HG02763 (cell line): ENCODE measurements around the gene MYO9B.

Source experiments
- ATAC-seq: cut with Tn5 transposase; IDR thresholded peaks from one replicate; pipeline ENCODE4 v1.9.1; 2021; ENCODE audit warnings: mild to moderate bottlenecking, moderate library complexity; ENCODE audit not compliant: unreplicated experiment

The MYO9B gene

DNA sequence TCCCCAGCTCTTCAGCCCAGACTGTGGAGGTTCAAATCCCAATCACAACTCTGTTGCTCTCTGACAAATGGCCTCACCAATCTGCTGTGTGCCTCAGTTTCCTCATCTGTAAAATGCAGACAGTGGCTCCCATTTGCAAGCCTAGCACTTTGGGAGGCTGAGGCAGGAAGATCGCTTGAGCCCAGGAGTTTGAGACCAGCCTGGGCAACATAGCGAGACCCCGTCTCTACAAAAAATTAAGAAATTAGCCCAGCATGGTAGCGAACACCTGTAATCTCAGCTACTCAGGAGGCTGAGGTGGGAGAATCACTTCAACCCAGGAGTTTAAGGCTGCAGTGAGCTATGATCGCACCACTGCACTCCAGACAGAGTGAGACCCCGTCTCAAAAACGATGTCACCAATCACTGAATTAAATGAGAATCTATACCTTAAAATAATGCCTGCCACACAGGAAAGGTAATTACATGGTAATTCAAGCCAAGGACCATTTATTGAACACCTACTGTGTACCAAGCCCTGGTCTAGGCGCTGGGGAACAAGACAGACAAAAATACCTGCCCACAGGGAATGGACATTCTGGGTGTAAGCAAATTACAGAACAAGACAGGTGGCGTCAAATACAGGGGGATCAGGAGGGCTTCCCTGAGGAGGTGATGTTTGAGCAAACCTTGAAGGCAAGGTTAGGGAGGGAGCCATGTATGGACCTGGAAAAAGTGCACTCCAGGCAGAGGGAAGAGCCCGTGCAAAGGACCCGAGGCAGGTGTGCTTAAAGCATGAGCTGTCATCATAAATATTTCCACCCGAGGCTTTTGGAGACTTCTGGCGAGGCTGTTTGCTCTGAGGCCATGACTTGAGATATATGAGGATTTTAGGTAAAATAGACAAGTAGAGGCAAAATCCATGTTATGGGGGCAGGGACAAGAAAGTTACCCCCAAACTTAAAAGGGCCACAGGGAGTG, 162.4 kb downstream of the MYO9B start:
- ATAC-seq = no peak

- ATAC-seq = no peak
Observed at GRCh38 chr19:17240062-17240752, 164.6 kb downstream of the MYO9B start.

DNA sequence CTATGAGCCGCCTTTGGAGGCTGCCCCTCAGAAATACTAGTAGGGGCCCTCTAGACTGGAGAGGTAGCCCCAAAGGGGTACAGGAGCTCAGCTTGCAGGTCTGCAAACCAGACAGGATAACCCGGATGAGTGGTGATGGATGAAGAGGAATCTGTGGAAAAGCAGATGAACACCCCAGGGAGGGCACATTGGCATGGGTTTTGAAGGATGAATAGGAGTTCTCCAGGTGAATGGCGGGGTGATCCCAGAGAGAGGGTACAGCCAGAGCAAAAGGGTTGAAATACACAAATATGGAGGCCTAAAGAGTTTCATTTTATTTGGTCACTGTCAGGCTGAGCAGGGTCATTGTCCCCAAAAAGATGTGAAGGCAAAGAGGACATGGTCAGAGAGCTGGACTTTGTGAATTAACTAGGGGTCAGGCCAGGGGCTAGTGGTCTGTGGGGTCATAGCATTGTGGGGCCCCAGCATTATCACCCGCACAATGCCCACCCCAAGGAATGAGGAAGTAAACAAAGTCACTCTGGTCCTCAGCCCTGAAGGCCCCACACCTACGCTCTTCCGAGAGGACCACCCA, 165.3 kb downstream of the MYO9B start:
- ATAC-seq = no peak

- ATAC-seq = no peak
Observed at GRCh38 chr19:17242431-17243208, 167.0 kb downstream of the MYO9B start.

GRCh38 chr19:17243211-17243829, 167.7 kb downstream of the MYO9B start:
- ATAC-seq = no peak

GRCh38 chr19:17243830-17244617, 168.4 kb downstream of the MYO9B start:
- no peak for ATAC-seq

DNA sequence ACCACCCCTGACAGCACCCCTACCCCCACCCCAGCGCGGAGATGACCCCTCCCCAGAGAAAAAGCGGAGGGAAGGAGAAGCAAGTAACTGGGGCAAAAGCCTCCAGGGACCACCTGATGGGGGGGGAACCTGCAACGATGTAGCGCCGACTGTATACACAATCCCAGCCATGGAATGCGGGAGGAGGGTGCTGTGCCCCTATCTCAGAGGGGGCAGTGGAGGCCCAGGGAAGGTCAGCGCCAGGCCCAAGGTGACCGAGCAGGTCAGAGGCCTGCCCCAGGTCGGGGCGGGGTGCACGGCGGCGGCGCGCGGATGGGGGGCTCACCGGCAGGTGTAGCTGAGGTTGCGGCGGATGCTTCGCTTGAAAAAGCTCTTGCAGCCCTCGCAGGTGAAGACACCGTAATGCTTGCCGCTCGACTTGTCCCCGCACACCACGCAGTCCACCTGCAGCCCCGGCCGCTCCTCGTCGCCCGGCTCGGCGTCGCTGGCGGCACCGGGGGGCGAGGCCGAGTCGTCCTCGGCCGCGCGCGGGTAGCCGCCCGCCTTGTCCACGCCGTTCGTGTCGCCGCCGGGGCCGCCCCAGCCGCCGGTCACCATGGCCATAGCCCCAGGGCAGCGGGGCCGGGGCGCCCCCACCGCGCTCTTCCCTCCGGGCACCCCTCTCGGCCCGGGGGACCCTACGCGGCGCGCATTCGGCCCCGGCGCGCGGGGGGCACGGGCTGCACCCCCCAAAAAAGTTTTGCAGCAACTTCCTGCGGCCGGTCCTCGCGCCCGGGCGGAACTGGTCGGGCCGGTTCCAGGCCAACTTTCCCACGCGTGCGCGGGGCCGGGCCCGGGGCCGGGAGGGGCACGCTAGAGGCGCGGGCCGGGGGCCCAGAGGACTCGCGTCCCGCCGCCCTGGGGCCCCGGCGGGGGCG, 169.3 kb downstream of the MYO9B start:
- ATAC-seq = peak; percentile 4

DNA sequence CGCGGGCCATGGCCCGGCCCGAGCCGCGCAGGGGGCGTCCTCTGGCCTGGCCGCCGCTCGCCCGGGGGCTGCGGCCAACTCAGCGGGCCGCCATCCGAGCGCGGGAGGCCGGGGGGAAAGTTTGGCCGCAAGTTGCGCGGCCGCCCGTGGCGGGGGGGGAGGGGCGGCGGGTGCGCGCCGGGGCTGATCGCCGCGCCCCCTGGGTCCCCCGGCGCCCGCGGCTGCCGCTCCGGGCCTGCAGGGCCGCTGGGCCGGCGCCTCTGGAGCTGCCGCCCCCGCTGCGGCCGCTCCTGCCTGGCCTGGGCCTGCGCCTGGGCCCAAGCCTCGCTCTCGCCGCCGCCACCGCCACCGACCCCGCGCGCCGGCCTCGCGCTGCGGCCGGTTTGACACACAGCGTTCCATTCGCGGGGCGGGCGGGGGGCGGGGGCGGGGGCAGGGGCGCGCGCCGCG, 170.0 kb downstream of the MYO9B start, which contains the start of gene NR2F6:
TSS of gene NR2F6 (minus strand) at position 385 of the 450 bp plus-strand sequence. CDS start 699 bp downstream, outside the sequence.
- no peak for ATAC-seq

GRCh38 chr19:17246681-17247425, 171.3 kb downstream of the MYO9B start:
- ATAC-seq = no peak

GRCh38 chr19:17248011-17248776, 172.6 kb downstream of the MYO9B start:
- no peak for ATAC-seq

- no peak for ATAC-seq
Observed at GRCh38 chr19:17249887-17250548, 174.4 kb downstream of the MYO9B start.

DNA sequence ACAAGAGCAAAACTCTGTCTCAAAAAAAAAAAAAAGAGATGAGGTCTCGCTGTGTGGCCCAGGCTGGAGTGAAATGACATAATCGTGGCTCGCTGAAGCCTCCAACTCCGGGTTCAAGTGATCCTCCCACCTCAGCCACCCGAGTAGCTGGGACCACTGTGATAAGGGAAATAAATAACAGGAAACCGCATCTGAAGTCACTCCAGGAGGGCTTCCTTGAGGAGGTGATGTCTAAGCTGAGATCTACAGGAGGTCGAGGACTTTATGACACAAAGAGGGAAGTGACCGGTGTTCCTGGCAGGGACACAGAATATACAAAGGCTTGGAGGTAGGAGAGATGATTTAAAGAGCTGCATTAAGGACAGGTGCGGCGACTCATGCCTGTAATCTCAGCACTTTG, 179.1 kb downstream of the MYO9B start:
- ATAC-seq = no peak

GRCh38 chr19:17255150-17255621, 179.6 kb downstream of the MYO9B start:
- no peak for ATAC-seq

DNA sequence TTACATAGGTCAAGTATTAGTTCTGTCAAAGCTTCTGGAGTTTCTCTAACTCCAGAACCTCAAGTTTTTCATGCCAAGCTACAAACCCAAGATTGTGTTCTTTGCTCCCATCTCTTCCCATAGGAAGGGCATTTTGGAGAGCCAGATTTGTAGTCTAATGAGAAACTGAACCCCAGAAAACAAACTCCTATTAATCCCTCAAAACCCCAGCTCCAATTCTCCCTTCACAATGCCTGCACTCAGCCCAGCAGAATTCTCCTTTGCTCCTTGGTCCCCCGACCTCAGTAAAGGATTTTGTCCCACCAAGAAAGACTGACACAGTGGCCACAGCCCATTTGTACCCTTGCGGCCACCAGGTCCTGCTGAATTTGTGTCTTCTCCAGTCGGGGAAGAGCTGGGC, 180.6 kb downstream of the MYO9B start:
- no peak for ATAC-seq

- no peak for ATAC-seq
Observed at GRCh38 chr19:17259118-17259780, 183.7 kb downstream of the MYO9B start.

DNA sequence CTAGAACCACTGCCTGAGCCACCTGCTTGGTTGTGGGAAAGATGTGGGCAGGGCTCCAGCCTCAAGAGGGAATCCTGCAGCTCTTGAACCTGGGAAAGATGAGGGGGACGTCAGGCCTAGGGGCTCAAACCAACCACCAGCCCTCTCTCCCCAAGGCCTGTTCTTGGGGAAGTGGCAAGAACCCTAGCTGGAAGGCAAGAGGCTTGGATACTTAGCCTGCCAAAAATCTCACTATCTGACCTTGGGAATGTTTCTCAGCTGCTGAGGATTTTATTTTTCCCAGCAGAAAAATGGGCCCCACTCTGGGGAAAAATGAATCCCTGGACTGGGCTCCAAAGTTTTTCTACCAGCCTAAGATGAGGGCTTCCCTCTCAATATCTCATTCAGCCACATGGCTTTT, 184.4 kb downstream of the MYO9B start:
- no peak for ATAC-seq
